Measurements from ENCODE around the gene CALY. TPM values are rescaled to one million over a fixed set of nuclear protein-coding genes. Genes with fewer than 3 reads are reported as not detected.

Gene CALY
- total RNA-seq, 1 experiment from 2014 or later = 0.47 TPM

DNA sequence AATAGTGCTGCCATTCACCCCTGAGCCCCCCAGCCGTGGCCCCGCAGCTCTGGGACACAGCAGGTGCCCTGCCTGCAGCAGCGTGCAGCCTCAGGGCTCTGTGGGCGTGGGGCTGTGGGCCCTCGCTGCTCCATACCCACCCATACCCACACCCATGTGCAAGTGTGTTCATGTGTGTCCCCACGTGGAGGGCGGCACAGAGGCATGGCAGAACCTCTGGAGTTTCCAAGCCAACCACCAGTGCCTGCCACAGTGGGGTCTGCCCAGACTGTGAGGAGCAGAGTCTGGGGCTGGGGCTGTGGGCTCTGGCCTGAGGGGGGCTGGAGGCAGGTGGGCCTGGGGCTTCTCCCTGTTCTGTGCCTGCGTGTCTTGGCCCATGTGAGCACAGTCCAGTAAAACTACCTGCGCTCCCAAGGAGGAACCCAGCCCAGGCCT, 12.9 kb upstream of the CALY start:
- no peak overlapping the region for H3K4me2 ChIP-seq (ENCODE audit: low read length)
- no peaks in the 10 kb centered on the region for H3K9me2 ChIP-seq (ENCODE audit: insufficient read depth)
- no peak overlapping the region for H3K4me3 ChIP-seq (replicated peaks in 1 of 2; ENCODE audit: low read depth in 1 of 2, low read length in 2 of 2)
- RAD21 ChIA-PET (ENCODE audit: low non-redundant PET in 1 of 2, low total read pairs in 2 of 2, uncharacterized antibody in 2 of 2, unreplicated experiment in 2 of 2) = no interaction called here
- H3K9ac ChIP-seq (ENCODE audit: low read length) = no peak overlapping the region
- no peaks in the 10 kb centered on the region for H3K36me3 ChIP-seq (ENCODE audit: control insufficient read depth in 1 of 2, insufficient read depth in 2 of 2, low read length in 2 of 2)
- no peaks in the 10 kb centered on the region for H3K9me3 ChIP-seq (ENCODE audit: control insufficient read depth in 1 of 2, insufficient read depth in 1 of 2, low read depth in 1 of 2, low read length in 2 of 2)
- DNase-seq (ENCODE audit: low read depth, low spot score) (no peak), ATAC-seq (no peak)
- no peaks in the 10 kb centered on the region for H3K79me2 ChIP-seq (ENCODE audit: insufficient read depth, low read length)
- H3K27ac ChIP-seq (ENCODE audit: low read depth, low read length) = no peak overlapping the region
- H4K20me1 ChIP-seq (ENCODE audit: insufficient read depth) = no peaks in the 10 kb centered on the region
- TF ChIP-seq, protein P1, sequence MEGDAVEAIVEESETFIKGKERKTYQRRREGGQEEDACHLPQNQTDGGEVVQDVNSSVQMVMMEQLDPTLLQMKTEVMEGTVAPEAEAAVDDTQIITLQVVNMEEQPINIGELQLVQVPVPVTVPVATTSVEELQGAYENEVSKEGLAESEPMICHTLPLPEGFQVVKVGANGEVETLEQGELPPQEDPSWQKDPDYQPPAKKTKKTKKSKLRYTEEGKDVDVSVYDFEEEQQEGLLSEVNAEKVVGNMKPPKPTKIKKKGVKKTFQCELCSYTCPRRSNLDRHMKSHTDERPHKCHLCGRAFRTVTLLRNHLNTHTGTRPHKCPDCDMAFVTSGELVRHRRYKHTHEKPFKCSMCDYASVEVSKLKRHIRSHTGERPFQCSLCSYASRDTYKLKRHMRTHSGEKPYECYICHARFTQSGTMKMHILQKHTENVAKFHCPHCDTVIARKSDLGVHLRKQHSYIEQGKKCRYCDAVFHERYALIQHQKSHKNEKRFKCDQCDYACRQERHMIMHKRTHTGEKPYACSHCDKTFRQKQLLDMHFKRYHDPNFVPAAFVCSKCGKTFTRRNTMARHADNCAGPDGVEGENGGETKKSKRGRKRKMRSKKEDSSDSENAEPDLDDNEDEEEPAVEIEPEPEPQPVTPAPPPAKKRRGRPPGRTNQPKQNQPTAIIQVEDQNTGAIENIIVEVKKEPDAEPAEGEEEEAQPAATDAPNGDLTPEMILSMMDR (IDR thresholded peaks at IDR 0.05 in 2 of 3, conservative IDR thresholded peaks at IDR 0.05 in 1 of 3; ENCODE audit: borderline replicate concordance in 1 of 3, insufficient read depth in 1 of 3, low read depth in 2 of 3, low read length in 2 of 3) = no peak
- TF ChIP-seq ZFX (IDR thresholded peaks at IDR 0.05) = no peak
- TF ChIP-seq, protein P2, sequence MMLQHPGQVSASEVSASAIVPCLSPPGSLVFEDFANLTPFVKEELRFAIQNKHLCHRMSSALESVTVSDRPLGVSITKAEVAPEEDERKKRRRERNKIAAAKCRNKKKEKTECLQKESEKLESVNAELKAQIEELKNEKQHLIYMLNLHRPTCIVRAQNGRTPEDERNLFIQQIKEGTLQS (IDR thresholded peaks at IDR 0.05) = no peak
- no peak for TF ChIP-seq YY1 (IDR thresholded peaks at IDR 0.05; ENCODE audit: extremely low read depth, insufficient replicate concordance, low read depth, low read length)
- TF ChIP-seq, protein P3, sequence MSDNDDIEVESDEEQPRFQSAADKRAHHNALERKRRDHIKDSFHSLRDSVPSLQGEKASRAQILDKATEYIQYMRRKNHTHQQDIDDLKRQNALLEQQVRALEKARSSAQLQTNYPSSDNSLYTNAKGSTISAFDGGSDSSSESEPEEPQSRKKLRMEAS (IDR thresholded peaks at IDR 0.05) = no peak
- no peak for TF ChIP-seq SIN3A (IDR thresholded peaks at IDR 0.05; ENCODE audit: low read depth)
- no peak for TF ChIP-seq JUND (IDR thresholded peaks at IDR 0.05)
- no peak for TF ChIP-seq EZH2 (IDR thresholded peaks at IDR 0.05)
- no peak for TF ChIP-seq CBX3 (IDR thresholded peaks at IDR 0.05; ENCODE audit: low read depth)
- no peak for TF ChIP-seq ZNF274 (IDR thresholded peaks at IDR 0.05; ENCODE audit: low read depth, low read length)
- BruUV-seq (replicated peaks) = no TSS peak
- POLR2A ChIA-PET = no interaction called here
- H3K27me3 ChIP-seq (ENCODE audit: insufficient read depth, low read length) = no peaks in the 10 kb centered on the region
- intact Hi-C loops (cut with micrococcal nuclease) = no loop called here
- no peak overlapping the region for H2AFZ ChIP-seq (ENCODE audit: low read depth, low read length, poor library complexity, severe bottlenecking)
- H3K4me1 ChIP-seq (ENCODE audit: control insufficient read depth in 1 of 2, insufficient read depth in 2 of 2, low read length in 2 of 2) = no peaks in the 10 kb centered on the region
- CTCF ChIA-PET = no interaction called here

Measured in HCT116 (cell line).